Epidermal melanocyte (primary cell): ENCODE data around the gene OTOA.
A peak's percentile ranks its signal among the peaks of the same experiment; 100 is the strongest.
"Not testable (repeated sequence)": the region's sequence is repeated elsewhere in the genome, so short reads cannot be mapped to it uniquely, and the experiment has no call there.

ENCODE experiments used
- DNase-seq: peaks from one replicate; pipeline ENCODE4 v3.0.0; 2011; ENCODE audit warnings: low spot score; ENCODE audit not compliant: insufficient read length

Gene OTOA

GRCh38 chr16:21639493-21639892 is 24.3 kb upstream of the OTOA start:
- DNase-seq: no peak

GRCh38 chr16:21641916-21642315 is 21.9 kb upstream of the OTOA start:
- DNase-seq: no peak

- no peak for DNase-seq
These were observed 20.9 kb upstream of the OTOA start for GRCh38 chr16:21642861-21643260.

- DNase-seq: no peak
These were observed 20.0 kb upstream of the OTOA start for GRCh38 chr16:21643785-21644184.

- no peak for DNase-seq
These were observed 19.1 kb upstream of the OTOA start for GRCh38 chr16:21644674-21645073.

GRCh38 chr16:21645261-21645721 is 18.5 kb upstream of the OTOA start:
- no peak for DNase-seq

- no peak for DNase-seq
These were observed 17.7 kb upstream of the OTOA start for GRCh38 chr16:21646091-21646490.

- DNase-seq: no peak
These were observed 16.8 kb upstream of the OTOA start for GRCh38 chr16:21646721-21647561.

- DNase-seq: no peak
These were observed 16.1 kb upstream of the OTOA start for GRCh38 chr16:21647562-21648164.

GRCh38 chr16:21649826-21650406 is 13.9 kb upstream of the OTOA start:
- not testable (repeated sequence) for DNase-seq

GRCh38 chr16:21650521-21650920 is 13.2 kb upstream of the OTOA start:
- no peak for DNase-seq

- DNase-seq: no peak
These were observed 12.3 kb upstream of the OTOA start for GRCh38 chr16:21651515-21651914.

GRCh38 chr16:21652453-21652852 is 11.3 kb upstream of the OTOA start, which contains the start of gene IGSF6:
TSS of gene IGSF6 (minus strand) at chr16:21652608. CDS start at chr16:21652598, 10 bp downstream.
- no peak for DNase-seq

GRCh38 chr16:21653571-21653970 is 10.2 kb upstream of the OTOA start:
- no peak for DNase-seq

GRCh38 chr16:21654466-21654865 is 9.3 kb upstream of the OTOA start:
- no peak for DNase-seq

- no peak for DNase-seq
These were observed 8.9 kb upstream of the OTOA start for GRCh38 chr16:21654881-21655280.

- peak; percentile 88 for DNase-seq
These were observed 6.7 kb upstream of the OTOA start for GRCh38 chr16:21656795-21657768.

GRCh38 chr16:21659124-21659523 is 4.6 kb upstream of the OTOA start:
- DNase-seq: no peak

GRCh38 chr16:21664801-21665492 is 1.2 kb downstream of the OTOA start:
- no peak for DNase-seq

- DNase-seq: peak; percentile 43
These were observed 3.0 kb downstream of the OTOA start for GRCh38 chr16:21666772-21667171.

- no peak for DNase-seq
These were observed 3.8 kb downstream of the OTOA start for GRCh38 chr16:21667575-21667974.
